Stimulated activated CD4-positive, alpha-beta T cell treated with anti-CD3 and anti-CD28 coated beads, Interleukin-2, amount 100 ng/mL, for 4 hours (primary cell): ENCODE measurements around the gene CXCL11.
"Not testable (repeated sequence)": the region's sequence is repeated elsewhere in the genome, so short reads cannot be mapped to it uniquely, and the experiment has no call there.

Source experiments
- DNase-seq: peaks from one replicate; pipeline ENCODE4 v3.0.0-alpha.2; 2020; ENCODE audit warnings: low read depth

Gene CXCL11

DNA sequence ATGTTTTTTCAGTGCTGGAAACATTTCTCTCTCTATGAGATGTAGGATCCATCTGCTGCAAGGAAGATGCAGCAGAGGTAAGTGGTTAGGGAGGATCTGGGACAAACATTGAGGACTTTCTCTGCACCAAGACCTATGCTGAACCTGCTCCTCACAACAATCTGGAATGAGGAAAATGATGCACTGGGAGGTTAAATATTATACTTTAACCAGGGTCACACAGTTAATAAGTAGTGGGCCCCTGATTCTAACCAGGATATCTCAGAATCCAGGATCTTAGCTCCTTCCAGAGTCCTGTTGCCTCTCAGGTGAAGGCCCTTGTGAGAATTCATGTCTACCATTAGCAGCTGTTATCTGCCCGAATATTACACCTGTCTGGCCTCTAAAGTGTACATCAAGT lies 35.6 kb downstream of the CXCL11 start:
- no peak for DNase-seq

DNA sequence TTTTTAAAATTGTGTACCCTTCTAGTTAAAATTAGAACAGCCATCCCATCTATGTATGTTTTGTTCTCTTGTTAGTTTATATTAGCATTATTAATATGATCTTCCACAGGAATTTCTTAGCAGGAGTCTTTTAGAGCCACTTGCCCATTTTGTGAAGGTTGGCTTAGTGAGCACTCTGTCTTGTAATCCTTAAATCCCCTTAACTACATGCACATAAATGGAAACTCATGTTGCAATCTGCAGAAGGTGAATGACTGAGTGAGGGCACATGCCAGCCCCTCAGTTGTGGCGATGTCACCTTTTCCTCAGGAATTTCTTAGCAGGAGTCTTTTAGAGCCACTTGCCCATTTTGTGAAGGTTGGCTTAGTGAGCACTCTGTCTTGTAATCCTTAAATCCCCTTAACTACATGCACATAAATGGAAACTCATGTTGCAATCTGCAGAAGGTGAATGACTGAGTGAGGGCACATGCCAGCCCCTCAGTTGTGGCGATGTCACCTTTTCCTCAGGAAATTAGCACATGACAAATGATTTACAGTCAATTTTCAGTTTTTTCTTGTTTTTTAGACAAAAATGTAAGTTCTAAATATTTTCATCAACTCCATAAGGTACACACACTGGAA lies 37.2 kb downstream of the CXCL11 start:
- DNase-seq, result not testable (repeated sequence)

DNA sequence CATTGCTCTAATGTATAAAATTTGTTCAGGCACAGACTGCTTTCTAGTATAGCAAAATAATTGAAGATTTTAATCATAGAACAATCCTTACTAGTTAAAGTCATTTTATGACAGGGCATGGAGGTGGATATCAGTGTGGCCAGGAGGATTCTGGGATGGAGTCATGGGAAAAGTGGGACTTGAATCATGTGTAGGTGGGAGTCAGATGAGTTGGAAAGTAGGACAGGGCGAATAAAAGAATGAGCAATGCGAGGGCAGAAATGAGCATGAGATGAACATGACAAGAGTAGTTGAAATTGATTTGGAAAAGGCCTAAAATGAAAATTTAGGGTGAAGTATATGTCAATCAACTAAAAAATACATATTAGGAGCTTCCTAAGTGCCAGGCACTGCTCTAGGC lies 37.9 kb downstream of the CXCL11 start:
- no peak for DNase-seq

DNA sequence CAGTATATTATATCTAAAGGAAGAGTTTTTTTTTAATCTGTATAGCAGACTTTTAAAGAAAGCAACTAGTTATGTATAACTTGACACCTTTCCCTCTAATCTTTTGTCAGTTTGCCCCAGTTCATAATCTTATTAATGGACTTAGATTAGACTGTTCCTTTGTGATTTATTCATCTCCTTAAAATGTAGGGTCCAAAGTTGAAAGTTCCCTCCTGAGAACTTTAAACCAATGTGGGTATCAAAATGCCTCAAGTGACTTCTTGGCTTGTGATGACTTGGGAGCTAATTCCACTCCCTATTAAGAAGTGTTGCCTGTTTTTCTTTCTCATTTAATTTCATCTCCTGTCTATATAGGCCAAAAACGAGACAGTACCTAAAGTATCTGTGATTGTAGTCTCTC lies 38.8 kb downstream of the CXCL11 start:
- no peak for DNase-seq

DNA sequence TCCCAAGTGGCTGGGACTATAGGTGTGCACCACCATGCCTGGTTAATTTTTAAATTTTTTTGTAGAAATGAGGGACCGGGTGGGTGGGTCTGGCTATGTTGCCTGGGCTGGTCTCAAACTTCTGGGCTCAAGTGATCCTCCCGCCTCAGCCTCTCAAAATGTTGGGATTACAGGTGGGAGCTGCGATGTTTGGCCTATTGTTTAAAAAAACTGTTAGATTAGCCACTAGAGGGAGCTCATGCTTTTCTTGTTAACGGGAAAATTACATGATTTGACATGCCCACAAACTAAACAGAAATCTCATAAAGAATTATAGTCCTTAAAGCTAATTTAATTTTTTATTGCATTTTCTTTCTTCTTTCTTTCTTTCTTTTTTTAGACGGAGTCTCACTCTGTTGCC lies 40.1 kb downstream of the CXCL11 start:
- DNase-seq, result no peak

DNA sequence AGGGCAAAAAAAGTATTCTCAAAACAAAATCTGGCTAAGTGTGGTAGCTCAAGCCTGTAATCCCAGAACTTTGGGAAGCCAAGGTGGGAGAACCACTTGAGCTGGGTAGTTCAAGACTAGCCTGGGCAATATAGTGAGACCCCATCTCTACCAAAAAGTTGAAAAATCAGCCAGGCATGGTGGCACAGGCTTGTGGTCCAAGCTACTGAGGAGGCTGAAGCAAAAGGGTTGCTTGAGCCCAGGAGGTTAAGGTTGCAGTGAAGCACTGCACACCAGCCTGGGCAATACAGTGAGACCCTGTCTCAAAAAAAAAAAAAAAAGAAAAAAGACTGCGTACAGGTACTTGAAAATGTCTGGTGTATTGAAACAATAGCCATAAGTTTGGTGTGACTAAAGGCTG lies 43.4 kb downstream of the CXCL11 start:
- no peak for DNase-seq

DNA sequence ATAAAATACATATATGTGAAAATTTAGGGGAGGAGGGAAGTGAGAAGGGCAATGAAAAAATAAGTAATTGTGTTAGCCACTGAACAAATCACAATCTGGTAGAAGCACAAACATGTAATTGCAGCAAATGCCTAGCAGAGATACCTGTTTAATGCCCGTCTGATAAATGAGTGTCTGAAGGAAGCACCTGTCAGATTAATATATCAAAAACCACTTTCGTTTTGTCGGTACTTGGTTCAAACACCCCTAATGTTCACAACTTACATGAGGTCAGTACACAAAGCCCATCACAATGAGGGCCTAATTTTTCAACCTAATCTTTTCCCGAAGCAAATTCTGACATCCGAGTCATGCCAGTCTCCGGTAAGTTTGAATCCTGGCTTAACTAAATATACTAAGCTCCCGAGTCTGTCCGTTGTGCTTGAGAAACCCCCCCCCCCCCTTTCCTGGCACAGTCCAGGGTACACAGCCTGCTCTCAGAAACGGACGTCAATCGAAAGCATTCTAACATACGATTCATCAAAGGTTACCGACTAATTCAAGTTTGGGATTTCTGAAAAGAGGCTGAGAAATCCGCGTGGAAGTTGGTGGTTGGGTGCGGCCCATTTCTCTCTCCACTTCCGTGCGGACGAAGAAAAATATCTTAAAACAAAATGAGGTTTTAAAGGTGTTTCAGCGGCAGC lies 45.9 kb downstream of the CXCL11 start:
- no peak for DNase-seq

DNA sequence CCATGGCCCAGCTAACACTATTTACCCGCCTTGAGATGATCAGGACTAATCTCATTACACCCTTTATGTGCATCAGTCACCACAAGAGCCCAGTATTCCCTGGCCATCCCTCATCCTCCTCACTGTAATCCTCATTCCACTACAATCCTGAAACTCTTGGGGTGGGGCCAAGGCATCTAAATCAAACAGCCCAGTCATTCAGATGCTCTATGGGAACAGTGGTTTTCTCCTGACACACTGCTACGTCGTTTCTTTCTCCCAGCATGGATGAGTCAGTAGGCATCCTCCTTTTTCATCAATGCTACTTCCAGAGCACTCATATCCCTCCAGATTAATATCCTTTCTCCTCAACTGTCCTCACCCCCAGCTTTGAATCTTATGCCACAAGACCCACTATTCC lies 50.8 kb downstream of the CXCL11 start:
- DNase-seq, result no peak
